Measurements from ENCODE around the gene GJB5.
"Not testable (repeated sequence)": the region's sequence is repeated elsewhere in the genome, so short reads cannot be mapped to it uniquely, and the experiment has no call there.

Gene GJB5

GRCh38 chr1:34757386-34757785 lies 2.5 kb downstream of the GJB5 start:
- no peak overlapping the region for H3K27ac Mint-ChIP-seq
- H3K27me3 Mint-ChIP-seq = peaks cover 5% of the 10 kb centered on the region
- no peaks in the 10 kb centered on the region for H3K4me1 Mint-ChIP-seq (ENCODE audit: low read depth)
- no peaks in the 10 kb centered on the region for H3K36me3 Mint-ChIP-seq
- H3K9me3 Mint-ChIP-seq (ENCODE audit: low read depth) = no peaks in the 10 kb centered on the region
- H3K4me3 Mint-ChIP-seq = no peak overlapping the region

GRCh38 chr1:34758751-34759150 lies 3.9 kb downstream of the GJB5 start:
- Mint-ChIP-seq H3K27ac (no peak overlapping the region), H3K27me3 (peaks cover 10% of the 10 kb centered on the region), H3K9me3 (ENCODE audit: low read depth) (no peaks in the 10 kb centered on the region)

DNA sequence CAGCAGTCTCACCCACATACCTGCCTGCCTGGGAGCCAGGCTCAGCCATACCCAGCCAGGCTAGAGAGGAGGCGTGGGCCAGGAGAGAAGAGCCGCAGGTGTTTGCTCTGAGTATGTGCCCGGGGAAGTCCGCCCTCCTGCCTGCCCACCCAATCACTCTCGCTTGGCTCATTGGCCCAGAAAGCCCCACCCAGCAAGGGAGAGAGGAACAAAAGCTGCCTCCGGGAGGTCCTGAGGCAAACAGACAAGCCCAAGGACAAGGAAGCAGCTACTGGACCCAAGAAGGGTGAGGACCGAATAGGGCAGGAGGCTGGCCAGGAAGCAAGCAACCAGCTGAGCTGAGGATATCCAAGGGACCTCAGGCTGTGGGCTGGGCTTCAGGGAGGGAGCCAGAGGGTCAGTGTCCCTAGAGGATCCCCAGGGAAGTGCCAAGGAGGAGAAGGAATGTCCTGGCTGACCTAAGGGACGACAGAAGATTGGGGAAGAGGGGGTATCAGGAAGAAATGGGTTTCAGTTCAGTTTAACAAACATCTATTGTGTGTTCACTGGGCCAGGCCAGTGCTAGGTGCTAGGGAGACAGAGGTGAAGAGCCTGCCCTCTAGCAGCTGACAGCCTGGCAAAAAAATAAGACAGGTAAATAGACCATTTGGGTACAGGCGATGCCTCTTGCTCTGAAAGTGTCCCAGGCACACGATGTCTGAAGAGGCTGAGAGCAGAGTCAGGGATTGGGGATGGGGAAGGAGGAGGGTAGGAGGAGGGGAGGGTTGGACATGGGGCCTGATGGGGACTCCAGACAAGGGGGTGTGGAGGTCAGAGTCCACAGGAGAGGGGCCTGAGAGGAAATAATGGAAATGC lies 4.9 kb downstream of the GJB5 start, which contains the start of gene GJB4:
GJB4 (plus strand) TSS at position 238 of the 855 bp plus-strand sequence. CDS start 1,515 bp downstream, outside the sequence.
- Mint-ChIP-seq H3K36me3 (no peaks in the 10 kb centered on the region), H3K9me3 (ENCODE audit: low read depth) (no peaks in the 10 kb centered on the region), H3K4me1 (ENCODE audit: low read depth) (no peaks in the 10 kb centered on the region), H3K27me3 (peaks cover 10% of the 10 kb centered on the region), H3K4me3 (no peak within 1 kb of the TSS), H3K27ac (no peak within 1 kb of the TSS)

More at GRCh38 chr1:34758751-34759150, 3.9 kb downstream of the GJB5 start:
- no peaks in the 10 kb centered on the region for H3K4me1 Mint-ChIP-seq (ENCODE audit: low read depth)
- H3K4me3 Mint-ChIP-seq = no peak overlapping the region
- H3K36me3 Mint-ChIP-seq = no peaks in the 10 kb centered on the region

DNA sequence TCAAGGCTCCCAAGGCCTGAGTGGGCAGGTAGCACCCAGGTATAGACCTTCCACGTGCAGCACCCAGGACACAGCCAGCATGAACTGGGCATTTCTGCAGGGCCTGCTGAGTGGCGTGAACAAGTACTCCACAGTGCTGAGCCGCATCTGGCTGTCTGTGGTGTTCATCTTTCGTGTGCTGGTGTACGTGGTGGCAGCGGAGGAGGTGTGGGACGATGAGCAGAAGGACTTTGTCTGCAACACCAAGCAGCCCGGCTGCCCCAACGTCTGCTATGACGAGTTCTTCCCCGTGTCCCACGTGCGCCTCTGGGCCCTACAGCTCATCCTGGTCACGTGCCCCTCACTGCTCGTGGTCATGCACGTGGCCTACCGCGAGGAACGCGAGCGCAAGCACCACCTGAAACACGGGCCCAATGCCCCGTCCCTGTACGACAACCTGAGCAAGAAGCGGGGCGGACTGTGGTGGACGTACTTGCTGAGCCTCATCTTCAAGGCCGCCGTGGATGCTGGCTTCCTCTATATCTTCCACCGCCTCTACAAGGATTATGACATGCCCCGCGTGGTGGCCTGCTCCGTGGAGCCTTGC lies 6.4 kb downstream of the GJB5 start:
- Mint-ChIP-seq H3K4me1 (ENCODE audit: low read depth) (no peaks in the 10 kb centered on the region), H3K36me3 (no peaks in the 10 kb centered on the region), H3K27ac (no peak overlapping the region), H3K9me3 (ENCODE audit: low read depth) (no peaks in the 10 kb centered on the region), H3K27me3 (peaks cover 8% of the 10 kb centered on the region), H3K4me3 (no peak overlapping the region)

DNA sequence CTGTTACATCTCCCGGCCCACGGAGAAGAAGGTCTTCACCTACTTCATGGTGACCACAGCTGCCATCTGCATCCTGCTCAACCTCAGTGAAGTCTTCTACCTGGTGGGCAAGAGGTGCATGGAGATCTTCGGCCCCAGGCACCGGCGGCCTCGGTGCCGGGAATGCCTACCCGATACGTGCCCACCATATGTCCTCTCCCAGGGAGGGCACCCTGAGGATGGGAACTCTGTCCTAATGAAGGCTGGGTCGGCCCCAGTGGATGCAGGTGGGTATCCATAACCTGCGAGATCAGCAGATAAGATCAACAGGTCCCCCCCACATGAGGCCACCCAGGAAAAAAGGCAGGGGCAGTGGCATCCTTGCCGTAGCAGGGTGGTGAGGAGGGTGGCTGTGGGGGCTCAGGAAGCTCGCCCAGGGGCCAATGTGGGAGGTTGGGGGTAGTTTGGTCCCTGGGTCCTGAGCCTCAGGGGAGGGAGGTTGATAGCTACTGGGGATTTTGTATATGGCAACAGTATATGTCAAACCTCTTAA lies 7.0 kb downstream of the GJB5 start:
- Mint-ChIP-seq H3K27ac (peak overlapping the region; percentile 22), H3K9me3 (ENCODE audit: low read depth) (no peaks in the 10 kb centered on the region), H3K36me3 (no peaks in the 10 kb centered on the region), H3K27me3 (peaks cover 8% of the 10 kb centered on the region), H3K4me1 (ENCODE audit: low read depth) (no peaks in the 10 kb centered on the region), H3K4me3 (no peak overlapping the region)

DNA sequence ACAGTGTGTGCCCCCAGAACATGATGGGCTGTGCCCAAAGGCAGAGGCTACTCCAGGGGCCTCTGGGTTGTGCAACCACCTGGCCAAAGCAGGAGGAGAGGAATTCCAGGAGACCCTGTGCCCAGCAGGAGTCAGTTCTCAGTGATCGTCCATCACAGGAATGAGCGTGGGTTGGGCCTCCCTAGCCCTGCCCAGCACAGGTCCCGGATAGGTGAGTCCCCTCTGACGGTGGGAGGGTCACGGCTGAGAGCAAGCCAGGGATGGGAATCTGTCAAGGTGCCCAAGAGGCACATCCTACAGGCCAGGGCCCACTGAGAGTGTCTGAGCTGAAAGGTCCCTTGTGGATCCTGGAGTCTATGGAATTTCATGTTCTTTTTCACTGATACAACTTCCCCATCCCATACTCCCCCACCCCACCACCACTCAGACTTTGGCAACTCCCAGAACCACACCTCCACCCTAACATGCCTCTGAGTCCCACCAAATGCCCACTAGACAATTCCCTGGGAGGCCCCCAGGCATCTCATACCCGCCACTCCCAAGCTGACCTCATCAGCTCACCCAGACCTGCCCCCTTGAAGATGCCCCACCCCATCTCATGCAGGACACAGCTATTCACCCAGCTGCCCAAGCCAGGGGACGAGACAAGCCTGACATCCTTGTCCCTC lies 7.8 kb downstream of the GJB5 start:
- no peaks in the 10 kb centered on the region for H3K36me3 Mint-ChIP-seq
- no peaks in the 10 kb centered on the region for H3K9me3 Mint-ChIP-seq (ENCODE audit: low read depth)
- no peak overlapping the region for H3K4me3 Mint-ChIP-seq
- no peak overlapping the region for H3K27ac Mint-ChIP-seq
- H3K27me3 Mint-ChIP-seq = peaks cover 8% of the 10 kb centered on the region
- H3K4me1 Mint-ChIP-seq (ENCODE audit: low read depth) = no peaks in the 10 kb centered on the region

GRCh38 chr1:34763142-34763781 lies 8.4 kb downstream of the GJB5 start:
- Mint-ChIP-seq H3K4me1 (ENCODE audit: low read depth) (no peaks in the 10 kb centered on the region), H3K27me3 (peaks cover 8% of the 10 kb centered on the region), H3K9me3 (ENCODE audit: low read depth) (no peaks in the 10 kb centered on the region), H3K36me3 (no peaks in the 10 kb centered on the region), H3K4me3 (no peak overlapping the region), H3K27ac (no peak overlapping the region)

DNA sequence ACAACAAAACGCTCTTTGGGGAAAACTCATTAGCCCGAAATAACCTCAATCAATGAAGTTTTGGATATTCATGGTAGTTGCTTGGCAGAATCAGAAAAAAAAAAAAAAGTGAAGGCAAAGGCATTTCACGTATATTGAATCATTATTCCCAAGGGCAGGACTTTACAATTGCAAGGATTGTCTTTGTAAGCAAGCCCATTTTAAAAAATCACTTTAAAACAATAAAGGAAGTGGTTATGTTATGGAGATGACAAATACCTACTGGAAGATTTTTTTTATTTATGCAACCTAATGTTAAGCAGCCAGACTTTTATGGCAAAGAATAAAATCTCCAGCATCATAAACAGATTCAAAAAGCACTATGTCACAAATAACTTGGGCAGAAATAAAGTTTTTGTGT lies 14.0 kb downstream of the GJB5 start:
- no peaks in the 10 kb centered on the region for H3K36me3 Mint-ChIP-seq
- no peak overlapping the region for H3K4me3 Mint-ChIP-seq
- H3K9me3 Mint-ChIP-seq (ENCODE audit: low read depth) = no peaks in the 10 kb centered on the region
- no peak overlapping the region for H3K27ac Mint-ChIP-seq
- no peaks in the 10 kb centered on the region for H3K4me1 Mint-ChIP-seq (ENCODE audit: low read depth)
- no peaks in the 10 kb centered on the region for H3K27me3 Mint-ChIP-seq

GRCh38 chr1:34770891-34771504 lies 16.2 kb downstream of the GJB5 start:
- Mint-ChIP-seq H3K4me3 (no peak overlapping the region), H3K36me3 (no peaks in the 10 kb centered on the region), H3K4me1 (ENCODE audit: low read depth) (no peaks in the 10 kb centered on the region), H3K9me3 (ENCODE audit: low read depth) (no peaks in the 10 kb centered on the region), H3K27me3 (no peaks in the 10 kb centered on the region), H3K27ac (no peak overlapping the region)

GRCh38 chr1:34771573-34772371 lies 16.9 kb downstream of the GJB5 start:
- H3K9me3 Mint-ChIP-seq (ENCODE audit: low read depth) = no peaks in the 10 kb centered on the region
- H3K27me3 Mint-ChIP-seq = no peaks in the 10 kb centered on the region
- H3K4me1 Mint-ChIP-seq (ENCODE audit: low read depth) = no peaks in the 10 kb centered on the region
- H3K36me3 Mint-ChIP-seq = no peaks in the 10 kb centered on the region
- no peak overlapping the region for H3K27ac Mint-ChIP-seq
- H3K4me3 Mint-ChIP-seq = no peak overlapping the region

DNA sequence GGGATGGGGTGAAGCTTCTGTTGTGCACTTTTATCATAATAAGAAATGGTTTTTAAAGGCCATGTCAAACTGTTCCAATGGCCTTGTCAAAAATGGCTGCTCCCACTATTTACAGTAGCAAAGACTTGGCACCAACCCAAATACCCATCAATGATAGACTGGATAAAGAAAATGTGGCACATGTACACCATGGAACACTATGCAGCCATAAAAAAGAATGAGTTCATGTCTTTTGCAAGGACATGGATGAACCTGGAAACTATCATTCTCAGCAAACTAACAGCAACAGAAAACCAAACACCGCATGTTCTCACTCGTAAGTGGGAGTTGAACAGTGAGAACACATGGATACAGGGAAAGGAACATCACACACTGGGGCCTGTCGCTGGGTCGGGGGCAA lies 18.3 kb downstream of the GJB5 start:
- H3K36me3 Mint-ChIP-seq; H3K27me3 Mint-ChIP-seq; H3K27ac Mint-ChIP-seq; H3K4me1 Mint-ChIP-seq (ENCODE audit: low read depth); H3K9me3 Mint-ChIP-seq (ENCODE audit: low read depth); H3K4me3 Mint-ChIP-seq: not testable (repeated sequence)

DNA sequence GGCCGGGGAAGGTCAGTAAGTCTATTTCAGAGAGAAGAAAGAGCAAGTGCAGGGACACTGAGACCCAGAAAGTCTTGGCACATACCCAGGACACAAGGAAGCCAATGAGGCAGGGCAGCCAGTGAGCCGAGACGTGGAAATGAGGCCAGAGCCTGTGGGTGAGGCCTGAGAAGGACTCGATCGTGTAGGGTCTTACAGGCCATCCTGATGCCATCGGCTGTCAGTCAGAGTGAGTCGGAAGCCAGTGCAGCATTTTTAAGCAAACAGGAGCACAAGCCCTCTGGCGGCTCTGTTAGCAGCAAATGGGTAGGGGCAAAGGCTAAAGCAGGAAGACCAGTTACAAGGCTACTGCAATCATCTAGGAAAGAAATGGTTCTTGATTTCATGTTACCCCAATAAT lies 20.1 kb downstream of the GJB5 start:
- Mint-ChIP-seq H3K4me1 (ENCODE audit: low read depth) (no peaks in the 10 kb centered on the region), H3K9me3 (ENCODE audit: low read depth) (no peaks in the 10 kb centered on the region), H3K4me3 (no peak overlapping the region), H3K36me3 (no peaks in the 10 kb centered on the region), H3K27ac (no peak overlapping the region), H3K27me3 (peaks cover 9% of the 10 kb centered on the region)

DNA sequence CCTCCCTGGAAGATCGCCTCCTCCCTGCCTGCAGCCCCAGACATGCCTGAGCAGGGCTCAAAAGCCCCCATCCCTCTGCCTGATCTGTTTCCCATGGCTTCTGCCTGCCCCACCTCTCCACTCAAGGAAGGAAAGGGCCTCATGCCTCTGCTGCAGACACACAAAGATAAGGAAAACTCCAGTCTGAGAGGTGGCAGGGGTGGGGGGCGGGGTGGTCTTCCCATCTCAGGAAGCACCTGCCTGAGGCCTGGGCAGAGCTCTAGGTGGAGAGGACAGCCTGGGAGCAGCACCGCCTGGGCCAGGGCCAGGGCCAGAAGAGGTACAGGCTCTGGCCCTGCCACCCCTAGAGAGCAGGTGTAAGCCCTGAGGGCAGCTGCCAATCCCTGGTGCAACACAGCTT lies 22.1 kb downstream of the GJB5 start:
- Mint-ChIP-seq H3K4me1 (ENCODE audit: low read depth) (peaks cover 2% of the 10 kb centered on the region), H3K4me3 (no peak overlapping the region), H3K27me3 (peaks cover 11% of the 10 kb centered on the region), H3K9me3 (ENCODE audit: low read depth) (no peaks in the 10 kb centered on the region), H3K36me3 (no peaks in the 10 kb centered on the region), H3K27ac (no peak overlapping the region)
